GM12892 (cell line): ENCODE results near the gene PRSS37.
"Not testable (repeated sequence)": the region's sequence is repeated elsewhere in the genome, so short reads cannot be mapped to it uniquely, and the experiment has no call there.

Experiments
- DNase-seq: peaks from one replicate; pipeline ENCODE4 v3.0.0; 2011; ENCODE audit not compliant: insufficient read length
- FAIRE-seq: peaks from 2 replicates; lab custom pipeline; 2011; peaks lifted over from hg19 to GRCh38; lab: Jason Lieb, UNC
- POLR2A ChIP-seq: IDR thresholded peaks from 2 replicates; pipeline ENCODE4 v1.6.1; 2011; ENCODE audit warnings: low read depth, low read length, control low read depth
- POLR2AphosphoS5 ChIP-seq: IDR thresholded peaks from 2 replicates; pipeline ENCODE4 v1.6.1; 2011; ENCODE audit warnings: low read depth, low read length, control low read depth
- TAF1 ChIP-seq: IDR thresholded peaks from 2 replicates; pipeline ENCODE4 v1.6.1; 2011; ENCODE audit warnings: low read depth, mild to moderate bottlenecking, control low read depth, low read length, borderline replicate concordance

PRSS37 gene

GRCh38 chr7:141844256-141844655 lies 3.0 kb upstream of the PRSS37 start:
- no peak for DNase-seq
- FAIRE-seq, result no peak
- no peak for TF ChIP-seq POLR2A
- no peak for TF ChIP-seq POLR2AphosphoS5

- no peak for FAIRE-seq
- DNase-seq, result no peak
- TF ChIP-seq TAF1 (no peak), POLR2A (no peak), POLR2AphosphoS5 (no peak)
These were observed 1.6 kb upstream of the PRSS37 start for GRCh38 chr7:141842904-141843303.

GRCh38 chr7:141840708-141841107 lies 577 bp downstream of the PRSS37 start:
- FAIRE-seq (no peak), DNase-seq (no peak)
- TF ChIP-seq POLR2AphosphoS5 (no peak), TAF1 (no peak), POLR2A (no peak)

GRCh38 chr7:141839256-141839655 lies 2.0 kb downstream of the PRSS37 start:
- TF ChIP-seq POLR2A (no peak), POLR2AphosphoS5 (no peak), TAF1 (no peak)
- FAIRE-seq (no peak), DNase-seq (no peak)

GRCh38 chr7:141838581-141838980 lies 2.7 kb downstream of the PRSS37 start:
- FAIRE-seq, result no peak
- DNase-seq, result no peak
- TF ChIP-seq POLR2AphosphoS5 (no peak), POLR2A (no peak), TAF1 (no peak)

- no peak for TF ChIP-seq TAF1
- no peak for TF ChIP-seq POLR2A
- no peak for TF ChIP-seq POLR2AphosphoS5
- DNase-seq, result no peak
- FAIRE-seq, result no peak
These were observed 3.6 kb downstream of the PRSS37 start for GRCh38 chr7:141837683-141838082.

GRCh38 chr7:141822432-141822831 lies 18.9 kb downstream of the PRSS37 start:
- not testable (repeated sequence) for FAIRE-seq

GRCh38 chr7:141820067-141820466 lies 21.2 kb downstream of the PRSS37 start:
- FAIRE-seq, result no peak
- TF ChIP-seq POLR2AphosphoS5 (no peak), POLR2A (no peak), TAF1 (no peak)
- DNase-seq, result no peak

More at GRCh38 chr7:141822432-141822831, 18.9 kb downstream of the PRSS37 start:
- not testable (repeated sequence) for DNase-seq

- DNase-seq, result no peak
- TF ChIP-seq POLR2A, result no peak
- no peak for TF ChIP-seq TAF1
- TF ChIP-seq POLR2AphosphoS5, result no peak
- FAIRE-seq, result no peak
These were observed 48.8 kb downstream of the PRSS37 start for GRCh38 chr7:141792526-141792925.

GRCh38 chr7:141789917-141790316 lies 51.4 kb downstream of the PRSS37 start, which contains the start of gene TAS2R5:
TAS2R5 (plus strand) TSS chr7:141790217; CDS start chr7:141790362, 145 bp downstream.
- FAIRE-seq, result no peak
- TF ChIP-seq POLR2AphosphoS5, result no peak
- no peak for TF ChIP-seq TAF1
- TF ChIP-seq POLR2A, result no peak
- no peak for DNase-seq

- FAIRE-seq, result no peak
- TF ChIP-seq POLR2AphosphoS5 (no peak), TAF1 (no peak), POLR2A (no peak)
- no peak for DNase-seq
These were observed 53.0 kb downstream of the PRSS37 start for GRCh38 chr7:141788296-141788695.
